ENCODE data around the gene HM13. TPM values are rescaled to one million over a fixed set of nuclear protein-coding genes. Genes with fewer than 3 reads are reported as not detected.

Gene HM13
- total and polyA plus RNA-seq, 9 of the 15 experiments (the other 6 are each of a cell fraction or from before 2014, with no cell fraction given) = 7.7 to 136 (median 74.5) TPM

GRCh38 chr20:31577194-31577593, 63.0 kb downstream of the HM13 start (continued):
- no peak for TF ChIP-seq ZNF518B (CRISPR knock-in tag; IDR thresholded peaks at IDR 0.05)
- no peak for TF ChIP-seq UBTF (IDR thresholded peaks at IDR 0.05; ENCODE audit: borderline replicate concordance in 1 of 2, low read depth in 2 of 2, low read length in 2 of 2)
- no peak for TF ChIP-seq NFRKB (IDR thresholded peaks at IDR 0.05; ENCODE audit: low read depth)
- no peak for TF ChIP-seq ZNF740 (CRISPR knock-in tag; IDR thresholded peaks at IDR 0.05)
- no peak for TF ChIP-seq ZNF740 (tag; IDR thresholded peaks at IDR 0.05)
- no peak for TF ChIP-seq BRF2 (IDR thresholded peaks at IDR 0.05; ENCODE audit: borderline replicate concordance, insufficient read depth, insufficient read length)
- TF ChIP-seq FOXK1 (CRISPR knock-in tag; IDR thresholded peaks at IDR 0.05; ENCODE audit: borderline replicate concordance) = no peak
- no peak for TF ChIP-seq RFX1 (IDR thresholded peaks at IDR 0.05)
- TF ChIP-seq C11orf30 (IDR thresholded peaks at IDR 0.05; ENCODE audit: low read depth) = no peak
- no peak for TF ChIP-seq SFPQ (IDR thresholded peaks at IDR 0.05; ENCODE audit: low read depth, low read length)
- no peak for TF ChIP-seq SIN3B (IDR thresholded peaks at IDR 0.05; ENCODE audit: low read depth)
- TF ChIP-seq BRD9 (IDR thresholded peaks at IDR 0.05; ENCODE audit: low read depth, partially characterized antibody) = no peak
- TF ChIP-seq PPARD (CRISPR knock-in tag; IDR thresholded peaks at IDR 0.05) = no peak
- TF ChIP-seq THAP7 (CRISPR knock-in tag; IDR thresholded peaks at IDR 0.05) = no peak
